Measurements from ENCODE around the gene MRPL49.
"Not testable (repeated sequence)": the region's sequence is repeated elsewhere in the genome, so short reads cannot be mapped to it uniquely, and the experiment has no call there.

Gene MRPL49

GRCh38 chr11:65172600-65172999, 50.5 kb downstream of the MRPL49 start:
- no peak for DNase-seq

GRCh38 chr11:65174571-65175010, 52.5 kb downstream of the MRPL49 start:
- not testable (repeated sequence) for DNase-seq

Measured in AML-193 (cell line).